Neural cell (in vitro differentiated cells): Measurements from ENCODE around the gene SBK3. TPM values are rescaled to one million over a fixed set of nuclear protein-coding genes. Genes with fewer than 3 reads are reported as not detected.

Experiments used
- H2AFZ ChIP-seq: fragments of 200-600, 300-800 bp; sonication (generic), shearing (Covaris generic); 2 replicates; pipeline ENCODE4 v1.6.0; 2014; ENCODE audit warnings: low read depth, mild to moderate bottlenecking, antibody characterized with exemption, low read length, moderate library complexity
- H3F3A ChIP-seq: fragments of 200-600 bp; shearing (Covaris generic); 2 replicates; pipeline ENCODE4 v1.6.1; 2016; ENCODE audit warnings: mild to moderate bottlenecking, moderate library complexity, mixed read lengths, antibody characterized with exemption, low read length; ENCODE audit not compliant: insufficient read depth, poor library complexity, severe bottlenecking
- H3K27ac ChIP-seq: fragments of 200-600, 300-800 bp; sonication (generic), shearing (Covaris generic); 2 replicates; pipeline ENCODE4 v1.5.1; 2014; ENCODE audit warnings: mild to moderate bottlenecking, low read length, moderate library complexity
- H3K27me3 ChIP-seq: fragments of 300-800, 200-600 bp; sonication (generic), shearing (Covaris generic); 2 replicates; pipeline ENCODE4 v1.6.0; 2014; ENCODE audit warnings: mild to moderate bottlenecking, low read depth, low read length, moderate library complexity; ENCODE audit not compliant: insufficient read depth
- H3K36me3 ChIP-seq: fragments of 300-800, 200-600 bp; sonication (generic), shearing (Covaris generic); 2 replicates; pipeline ENCODE4 v1.5.1; 2014; ENCODE audit warnings: mild to moderate bottlenecking, antibody characterized with exemption, low read length, moderate library complexity; ENCODE audit not compliant: insufficient read depth
- H3K4me2 ChIP-seq: fragments of 300-800, 200-600 bp; sonication (generic), shearing (Covaris generic); 2 replicates; pipeline ENCODE4 v1.6.0; 2014; ENCODE audit warnings: mild to moderate bottlenecking, low read length
- H3K4me3 ChIP-seq: fragments of 300-800, 200-600 bp; sonication (generic), shearing (Covaris generic); 2 replicates; pipeline ENCODE4 v1.5.1; 2014; ENCODE audit warnings: mild to moderate bottlenecking, low read length, moderate library complexity
- H3K79me2 ChIP-seq: fragments of 200-600 bp; shearing (Covaris generic); replicated peaks from 2 replicates; pipeline ENCODE4 v1.6.0; 2014; ENCODE audit warnings: mild to moderate bottlenecking, low read length, moderate library complexity; ENCODE audit not compliant: insufficient read depth
- H3K9ac ChIP-seq: fragments of 300-800, 200-600 bp; sonication (generic), shearing (Covaris generic); 2 replicates; pipeline ENCODE4 v1.6.1; 2016; ENCODE audit warnings: mild to moderate bottlenecking, low read length, mixed read lengths
- H3K9me2 ChIP-seq: fragments of 200-600 bp; shearing (Covaris generic); 2 replicates; pipeline ENCODE4 v1.6.1; 2016; ENCODE audit warnings: mild to moderate bottlenecking, low read length, mixed read lengths; ENCODE audit not compliant: insufficient read depth
- H3K9me3 ChIP-seq: fragments of 200-600, 300-800 bp; sonication (generic), shearing (Covaris generic); 2 replicates; pipeline ENCODE4 v1.6.1; 2016; ENCODE audit warnings: mild to moderate bottlenecking, mixed run types, low read length, moderate library complexity, mixed read lengths
- H4K20me1 ChIP-seq: fragments of 200-600 bp; shearing (Covaris generic); 2 replicates; pipeline ENCODE4 v1.6.1; 2016; ENCODE audit warnings: mild to moderate bottlenecking, mixed run types; ENCODE audit not compliant: insufficient read depth
- CTCF ChIP-seq: fragments of 450-650 bp; IDR thresholded peaks from 2 replicates; pipeline ENCODE4 v1.5.1; 2014; ENCODE audit warnings: antibody characterized with exemption, mild to moderate bottlenecking, moderate library complexity; ENCODE audit not compliant: poor library complexity, severe bottlenecking
- EP300 ChIP-seq: fragments of 450-650 bp; conservative IDR thresholded peaks from 2 replicates; pipeline ENCODE4 v1.6.1; 2014; ENCODE audit warnings: antibody characterized with exemption, mild to moderate bottlenecking, moderate library complexity; ENCODE audit not compliant: poor library complexity, severe bottlenecking
- EZH2 ChIP-seq: fragments of 200-600, 300-800 bp; shearing (Covaris generic), sonication (generic); IDR thresholded peaks from 2 replicates; pipeline ENCODE4 v1.6.1; 2014; ENCODE audit warnings: antibody characterized with exemption, low read length, borderline replicate concordance, mild to moderate bottlenecking; ENCODE audit not compliant: insufficient read depth, poor library complexity, severe bottlenecking
- MXI1 ChIP-seq: fragments of 450-650 bp; conservative IDR thresholded peaks from 2 replicates; pipeline ENCODE4 v1.6.1; 2014; ENCODE audit warnings: antibody characterized with exemption, mild to moderate bottlenecking; ENCODE audit not compliant: poor library complexity, severe bottlenecking
- POLR2AphosphoS5 ChIP-seq: IDR thresholded peaks from 2 replicates; pipeline ENCODE4 v1.6.1; 2012
- RAD21 ChIP-seq: fragments of 450-650 bp; conservative IDR thresholded peaks from 2 replicates; pipeline ENCODE4 v1.6.1; 2014; ENCODE audit warnings: antibody characterized with exemption, mild to moderate bottlenecking, moderate library complexity
- REST ChIP-seq: IDR thresholded peaks from 2 replicates; pipeline ENCODE4 v1.6.1; 2012; ENCODE audit warnings: borderline replicate concordance
- SMC3 ChIP-seq: fragments of 450-650 bp; conservative IDR thresholded peaks from 2 replicates; pipeline ENCODE4 v1.6.1; 2014; ENCODE audit warnings: antibody characterized with exemption, mild to moderate bottlenecking, moderate library complexity; ENCODE audit not compliant: poor library complexity
- TAF1 ChIP-seq: IDR thresholded peaks from 2 replicates; pipeline ENCODE4 v1.6.1; 2012; ENCODE audit warnings: low read depth
- polyA plus RNA-seq: library from polyadenylated mRNA; depleted of rRNA; stranded (reverse); fragments of >200 nt; gene quantifications from 2 replicates; pipeline ENCODE4 v1.2.3, GENCODE V29; 2014

The SBK3 gene
- polyA plus RNA-seq, 1 donor from 2014 or later = not detected

GRCh38 chr19:55592391-55593090 lies 47.2 kb upstream of the SBK3 start:
- H3F3A ChIP-seq = no peaks in the 10 kb centered on the region
- H3K4me2 ChIP-seq = no peak overlapping the region
- no peaks in the 10 kb centered on the region for H3K9me2 ChIP-seq
- no peak overlapping the region for H3K9ac ChIP-seq
- H3K27ac ChIP-seq = no peak overlapping the region
- no peaks in the 10 kb centered on the region for H3K27me3 ChIP-seq
- peaks cover 6% of the 10 kb centered on the region for H3K36me3 ChIP-seq
- no peaks in the 10 kb centered on the region for H3K9me3 ChIP-seq
- no peak overlapping the region for H3K4me3 ChIP-seq
- TF ChIP-seq RAD21 = no peak
- no peaks in the 10 kb centered on the region for H4K20me1 ChIP-seq
- H2AFZ ChIP-seq = no peak overlapping the region
- no peaks in the 10 kb centered on the region for H3K79me2 ChIP-seq

GRCh38 chr19:55591555-55591954 lies 46.2 kb upstream of the SBK3 start:
- Histone ChIP-seq H3K4me3 (no peak overlapping the region), H3K9me2 (no peaks in the 10 kb centered on the region), H4K20me1 (no peaks in the 10 kb centered on the region), H3F3A (no peaks in the 10 kb centered on the region), H3K27me3 (no peaks in the 10 kb centered on the region), H3K27ac (no peak overlapping the region), H3K9me3 (no peaks in the 10 kb centered on the region), H3K4me2 (no peak overlapping the region), H2AFZ (no peak overlapping the region), H3K9ac (no peak overlapping the region), H3K36me3 (peaks cover 6% of the 10 kb centered on the region), H3K79me2 (no peaks in the 10 kb centered on the region)
- TF ChIP-seq RAD21 (no peak), TAF1 (no peak), EZH2 (no peak), SMC3 (no peak), REST (no peak), MXI1 (no peak), EP300 (no peak), POLR2AphosphoS5 (no peak), CTCF (no peak)

- TF ChIP-seq EP300 = no peak
- no peak for TF ChIP-seq POLR2AphosphoS5
- no peak for TF ChIP-seq TAF1
- TF ChIP-seq RAD21 = no peak
- TF ChIP-seq SMC3 = no peak
- TF ChIP-seq CTCF = no peak
- TF ChIP-seq MXI1 = no peak
- TF ChIP-seq EZH2 = no peak
- TF ChIP-seq REST = no peak
- Histone ChIP-seq H3K9me3 (no peaks in the 10 kb centered on the region), H3K4me2 (no peak overlapping the region)
Measured at GRCh38 chr19:55590617-55591016, 45.3 kb upstream of the SBK3 start.

More at GRCh38 chr19:55590617-55591016, 45.3 kb upstream of the SBK3 start:
- H3K4me3 ChIP-seq = no peak overlapping the region
- H3K27ac ChIP-seq = no peak overlapping the region
- no peaks in the 10 kb centered on the region for H4K20me1 ChIP-seq
- no peaks in the 10 kb centered on the region for H3K79me2 ChIP-seq
- H3F3A ChIP-seq = no peaks in the 10 kb centered on the region
- H3K9me2 ChIP-seq = no peaks in the 10 kb centered on the region
- H3K36me3 ChIP-seq = peaks cover 6% of the 10 kb centered on the region
- no peak overlapping the region for H2AFZ ChIP-seq
- H3K27me3 ChIP-seq = no peaks in the 10 kb centered on the region
- no peak overlapping the region for H3K9ac ChIP-seq
